ENCODE data around the gene CDC27.

DNA sequence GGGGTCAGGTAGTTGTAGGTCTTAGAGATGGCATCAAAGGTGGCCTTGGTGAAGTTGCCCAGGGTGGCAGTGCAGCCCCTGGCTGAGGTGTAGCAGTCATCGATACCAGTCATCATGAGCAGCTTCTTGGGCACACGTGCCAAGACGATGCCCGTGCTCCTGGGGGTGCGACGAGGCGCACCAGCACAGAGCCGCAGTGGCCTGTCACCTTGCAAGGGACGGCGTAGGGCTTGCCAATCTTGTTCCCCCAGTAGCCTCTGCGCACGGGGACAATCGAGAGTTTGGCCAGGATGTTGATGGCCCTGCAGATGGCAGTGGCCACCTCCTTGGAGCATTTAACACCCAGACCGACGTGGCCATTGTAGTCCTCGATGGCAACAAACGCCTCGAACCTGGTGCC lies 29.8 kb downstream of the CDC27 start:
- TF ChIP-seq POLR2A (IDR thresholded peaks at IDR 0.05): no peak
- TF ChIP-seq, protein P1, sequence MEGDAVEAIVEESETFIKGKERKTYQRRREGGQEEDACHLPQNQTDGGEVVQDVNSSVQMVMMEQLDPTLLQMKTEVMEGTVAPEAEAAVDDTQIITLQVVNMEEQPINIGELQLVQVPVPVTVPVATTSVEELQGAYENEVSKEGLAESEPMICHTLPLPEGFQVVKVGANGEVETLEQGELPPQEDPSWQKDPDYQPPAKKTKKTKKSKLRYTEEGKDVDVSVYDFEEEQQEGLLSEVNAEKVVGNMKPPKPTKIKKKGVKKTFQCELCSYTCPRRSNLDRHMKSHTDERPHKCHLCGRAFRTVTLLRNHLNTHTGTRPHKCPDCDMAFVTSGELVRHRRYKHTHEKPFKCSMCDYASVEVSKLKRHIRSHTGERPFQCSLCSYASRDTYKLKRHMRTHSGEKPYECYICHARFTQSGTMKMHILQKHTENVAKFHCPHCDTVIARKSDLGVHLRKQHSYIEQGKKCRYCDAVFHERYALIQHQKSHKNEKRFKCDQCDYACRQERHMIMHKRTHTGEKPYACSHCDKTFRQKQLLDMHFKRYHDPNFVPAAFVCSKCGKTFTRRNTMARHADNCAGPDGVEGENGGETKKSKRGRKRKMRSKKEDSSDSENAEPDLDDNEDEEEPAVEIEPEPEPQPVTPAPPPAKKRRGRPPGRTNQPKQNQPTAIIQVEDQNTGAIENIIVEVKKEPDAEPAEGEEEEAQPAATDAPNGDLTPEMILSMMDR (IDR thresholded peaks at IDR 0.05 in 4 of 5, conservative IDR thresholded peaks at IDR 0.05 in 1 of 5): no peak
